Vagina (tissue), 2 donors: ENCODE results near the gene PEX1. TPM values are rescaled to one million over a fixed set of nuclear protein-coding genes. Genes with fewer than 3 reads are reported as not detected.
"Not testable (repeated sequence)": the region's sequence is repeated elsewhere in the genome, so short reads cannot be mapped to it uniquely, and the experiment has no call there.

Experiments used
- DNase-seq, 2 donors: peaks; one replicate each; pipeline ENCODE4 v3.0.0-alpha.2; 2017; ENCODE audit errors: extremely low spot score in 2 of 2
- H3K27ac ChIP-seq: fragments of 200-600 bp; sonication (generic); one replicate; pipeline ENCODE4 v1.5.1; 2019
- H3K27me3 ChIP-seq: fragments of 200-600 bp; sonication (generic); one replicate; pipeline ENCODE4 v1.5.1; 2019
- H3K36me3 ChIP-seq, 2 donors: fragments of 200-600 bp; sonication (generic); one replicate each; pipeline ENCODE4 v1.5.1; 2017 to 2019
- H3K4me1 ChIP-seq: fragments of 200-600 bp; sonication (generic); one replicate; pipeline ENCODE4 v1.5.1; 2019
- H3K4me3 ChIP-seq, 2 donors: fragments of 200-600 bp; sonication (generic); 1 replicate in 1 of 2; 2 replicates in 1 of 2; pipeline ENCODE4 v1.5.1; 2016 to 2019
- H3K9me3 ChIP-seq: fragments of 200-600 bp; sonication (generic); one replicate; pipeline ENCODE4 v1.5.1; 2019
- POLR2A ChIP-seq, 2 donors: fragments of 450-650 bp; IDR thresholded peaks; one replicate each; pipeline ENCODE4 v1.6.1; 2017; ENCODE audit warnings: antibody characterized with exemption in 2 of 2, mild to moderate bottlenecking in 2 of 2, moderate library complexity in 2 of 2
- POLR2AphosphoS5 ChIP-seq, 2 donors: sonication (generic); formaldehyde crosslinking; IDR thresholded peaks; one replicate each; pipeline ENCODE4 v1.9.0; 2017; ENCODE audit warnings: antibody characterized with exemption in 2 of 2, mild to moderate bottlenecking in 2 of 2, low read depth in 1 of 2; ENCODE audit not compliant: insufficient read depth in 1 of 2
- intact Hi-C: fragments of 100-400 bp; cut with DNase I; formaldehyde crosslinking; loops from one replicate; pipeline ENCODE4 v1.15.1; 2023
- total RNA-seq: library from RNA; depleted of rRNA; stranded (reverse); fragments of >200 nt; gene quantifications from one replicate; pipeline ENCODE4 v1.2.3, GENCODE V29; 2016
- TF ChIP-seq, protein P1 (sequence below), 3 experiments: fragments of 450-650 bp in 2 of 3; fragments of 200-600 bp in 1 of 3; sonication (generic) in 1 of 3; IDR thresholded peaks; one replicate each; pipeline ENCODE4 v1.5.1; 2017 to 2019; ENCODE audit warnings: antibody characterized with exemption in 3 of 3, mild to moderate bottlenecking in 2 of 3, moderate library complexity in 2 of 3

The PEX1 gene
- total RNA-seq, 1 donor from 2014 or later: 20.4 TPM

DNA sequence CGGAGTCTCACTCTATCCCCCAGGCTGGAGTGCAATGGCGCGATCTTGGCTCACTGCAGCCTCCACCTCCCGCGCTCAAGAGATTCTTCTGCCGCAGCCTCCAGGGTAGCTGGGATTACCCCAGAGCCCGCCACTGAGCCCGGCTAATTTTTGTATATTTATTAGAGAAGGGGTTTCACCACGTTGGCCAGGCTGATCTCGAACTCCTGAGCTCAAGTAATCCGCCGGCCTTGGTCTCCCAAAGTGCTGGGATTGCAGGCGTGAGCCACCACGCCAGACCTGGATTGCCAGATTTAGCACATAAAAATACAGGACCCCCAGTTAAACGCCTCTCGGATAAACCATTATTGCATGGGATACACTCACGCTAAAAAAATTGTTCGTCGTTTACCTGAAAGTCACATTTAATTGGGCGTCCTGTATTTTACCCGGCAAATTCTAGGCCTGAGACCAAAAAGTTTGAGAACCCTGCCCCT, 81.4 kb downstream of the PEX1 start:
- peak overlapping the region; percentile 96 for H3K27ac ChIP-seq
- no peak for DNase-seq
- no peaks in the 10 kb centered on the region for H3K27me3 ChIP-seq
- H3K36me3 ChIP-seq: peaks cover 0 to 19% of the 10 kb centered on the region in 2 donors
- H3K4me3 ChIP-seq: peak overlapping the region; percentile 91 to 98
- H3K4me1 ChIP-seq: peaks cover 9% of the 10 kb centered on the region
- intact Hi-C loops: loop anchor here (5.0 kb wide), 1 partner anchor 315 kb away; the partner anchor contains the start of gene CYP51A1
- no peaks in the 10 kb centered on the region for H3K9me3 ChIP-seq
- TF ChIP-seq, protein P1, sequence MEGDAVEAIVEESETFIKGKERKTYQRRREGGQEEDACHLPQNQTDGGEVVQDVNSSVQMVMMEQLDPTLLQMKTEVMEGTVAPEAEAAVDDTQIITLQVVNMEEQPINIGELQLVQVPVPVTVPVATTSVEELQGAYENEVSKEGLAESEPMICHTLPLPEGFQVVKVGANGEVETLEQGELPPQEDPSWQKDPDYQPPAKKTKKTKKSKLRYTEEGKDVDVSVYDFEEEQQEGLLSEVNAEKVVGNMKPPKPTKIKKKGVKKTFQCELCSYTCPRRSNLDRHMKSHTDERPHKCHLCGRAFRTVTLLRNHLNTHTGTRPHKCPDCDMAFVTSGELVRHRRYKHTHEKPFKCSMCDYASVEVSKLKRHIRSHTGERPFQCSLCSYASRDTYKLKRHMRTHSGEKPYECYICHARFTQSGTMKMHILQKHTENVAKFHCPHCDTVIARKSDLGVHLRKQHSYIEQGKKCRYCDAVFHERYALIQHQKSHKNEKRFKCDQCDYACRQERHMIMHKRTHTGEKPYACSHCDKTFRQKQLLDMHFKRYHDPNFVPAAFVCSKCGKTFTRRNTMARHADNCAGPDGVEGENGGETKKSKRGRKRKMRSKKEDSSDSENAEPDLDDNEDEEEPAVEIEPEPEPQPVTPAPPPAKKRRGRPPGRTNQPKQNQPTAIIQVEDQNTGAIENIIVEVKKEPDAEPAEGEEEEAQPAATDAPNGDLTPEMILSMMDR (IDR thresholded peaks at IDR 0.05): no peak
- TF ChIP-seq POLR2AphosphoS5 (IDR thresholded peaks at IDR 0.05; ENCODE audit: insufficient read depth in 1 of 2, low read depth in 1 of 2): no peak
- no peak for TF ChIP-seq POLR2A (IDR thresholded peaks at IDR 0.05)

DNA sequence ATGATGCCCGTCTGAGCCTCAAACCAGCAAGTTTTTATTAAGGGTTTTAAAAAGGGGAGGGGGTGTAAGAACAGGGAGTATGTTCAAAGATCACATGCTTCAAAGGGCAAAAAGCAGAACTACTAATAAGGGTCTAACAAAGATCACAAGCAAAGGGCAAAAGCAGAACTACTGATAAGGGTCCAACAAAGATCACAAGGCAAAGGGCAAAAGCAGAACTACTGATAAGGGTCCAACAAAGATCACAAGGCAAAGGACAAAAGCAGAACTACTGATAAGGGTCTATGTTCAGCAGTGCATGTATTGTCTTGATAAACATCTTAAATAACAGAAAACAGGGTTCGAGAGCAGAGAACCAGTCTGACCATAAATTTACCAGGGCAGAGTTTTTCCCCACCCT, 85.6 kb downstream of the PEX1 start:
- intact Hi-C loops, H3K27ac ChIP-seq, DNase-seq, H3K9me3 ChIP-seq, H3K27me3 ChIP-seq, H3K4me3 ChIP-seq, H3K4me1 ChIP-seq, H3K36me3 ChIP-seq: not testable (repeated sequence)

DNA sequence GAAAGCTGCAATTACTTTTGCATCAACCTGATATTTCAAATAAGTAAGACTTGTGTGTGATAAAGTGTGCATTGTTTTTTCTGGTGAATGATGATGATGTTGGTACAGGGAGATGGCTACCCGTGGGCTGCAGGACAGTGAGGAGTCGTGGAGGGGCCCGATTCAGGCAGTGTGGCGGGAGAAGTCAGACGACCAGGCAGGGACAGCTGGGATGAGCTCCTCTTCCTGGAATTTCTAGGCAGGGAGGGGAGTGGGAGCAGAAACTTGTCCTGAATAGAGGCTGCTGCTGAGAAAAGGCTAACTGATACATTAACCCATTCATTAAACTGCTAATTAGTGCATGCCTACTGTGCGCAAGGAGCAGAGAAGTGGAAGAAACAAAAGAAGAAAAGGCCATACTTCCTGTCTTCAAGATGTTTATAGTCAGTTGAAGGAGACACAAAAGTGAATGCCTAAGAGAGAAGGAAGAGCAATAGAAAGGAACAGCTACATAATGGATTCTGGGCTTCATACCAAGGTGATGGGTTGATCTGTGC, 90.3 kb downstream of the PEX1 start:
- Histone ChIP-seq H3K9me3 (no peaks in the 10 kb centered on the region), H3K4me1 (no peaks in the 10 kb centered on the region), H3K27ac (no peak overlapping the region), H3K36me3 (no peaks in the 10 kb centered on the region), H3K4me3 (no peak overlapping the region), H3K27me3 (no peaks in the 10 kb centered on the region)
- TF ChIP-seq, protein P1 (IDR thresholded peaks at IDR 0.05): no peak
- TF ChIP-seq POLR2AphosphoS5 (IDR thresholded peaks at IDR 0.05; ENCODE audit: insufficient read depth in 1 of 2, low read depth in 1 of 2): no peak
- TF ChIP-seq POLR2A (IDR thresholded peaks at IDR 0.05): no peak
- intact Hi-C loops: no loop called here
- no peak for DNase-seq

Other genes starting within 250 kb of the PEX1 start
- gene GATAD1, start 81.0 kb downstream of the PEX1 start, total RNA-seq: 30.4 TPM
- gene ERVW-1, start 50.6 kb downstream of the PEX1 start, total RNA-seq: not detected
- 11.5 TPM for gene RBM48, start 275 bp upstream of the PEX1 start, total RNA-seq
- gene FAM133B, start 61.9 kb upstream of the PEX1 start, total RNA-seq: 22.3 TPM